Natural killer cell (primary cell): ENCODE data around the gene ZNF367. TPM values are rescaled to one million over a fixed set of nuclear protein-coding genes. Genes with fewer than 3 reads are reported as not detected.

Source experiments
- ATAC-seq, 3 donors: fragments of 150-1000 bp in 2 of 3; fragments of 200-7000 bp in 1 of 3; cut with Tn5 transposase; 1 replicate in 1 of 3; 2 replicates in 2 of 3; pipeline ENCODE4 v1.10.0; 2021; ENCODE audit warnings: mild to moderate bottlenecking in 2 of 3, moderate library complexity in 2 of 3
- DNase-seq, 2 donors: peaks; one replicate each; pipeline versions ENCODE4 v3.0.0 to v3.0.0-alpha.2; 2013 to 2021; ENCODE audit warnings: mixed read lengths in 1 of 2
- H3K27ac ChIP-seq: one replicate; pipeline ENCODE4 v1.5.1; 2013; ENCODE audit warnings: mild to moderate bottlenecking, low read length
- H3K27me3 ChIP-seq: one replicate; pipeline ENCODE4 v1.6.1; 2013; ENCODE audit warnings: low read length; ENCODE audit not compliant: control insufficient read depth, insufficient read depth
- H3K36me3 ChIP-seq: one replicate; pipeline ENCODE4 v1.6.1; 2013; ENCODE audit warnings: low read length; ENCODE audit not compliant: control insufficient read depth, insufficient read depth
- H3K4me1 ChIP-seq: one replicate; pipeline ENCODE4 v1.6.1; 2013; ENCODE audit warnings: low read length; ENCODE audit not compliant: control insufficient read depth, insufficient read depth
- H3K4me3 ChIP-seq: one replicate; pipeline ENCODE4 v1.5.1; 2013; ENCODE audit warnings: low read length
- H3K9me3 ChIP-seq: one replicate; pipeline ENCODE4 v1.6.1; 2013; ENCODE audit warnings: low read length; ENCODE audit not compliant: control insufficient read depth, insufficient read depth
- H3K27ac Mint-ChIP-seq, 2 donors: one replicate each; pipeline ENCODE4 v1.8.0; 2022; ENCODE audit warnings: mild to moderate bottlenecking in 2 of 2, mixed read lengths in 2 of 2, moderate library complexity in 1 of 2
- H3K27me3 Mint-ChIP-seq, 2 donors: one replicate each; pipeline ENCODE4 v1.8.0; 2022; ENCODE audit warnings: low read depth in 2 of 2, mixed read lengths in 2 of 2
- H3K36me3 Mint-ChIP-seq: one replicate; pipeline ENCODE4 v1.8.0; 2022; ENCODE audit warnings: mixed read lengths
- H3K4me1 Mint-ChIP-seq, 2 donors: one replicate each; pipeline ENCODE4 v1.8.0; 2022; ENCODE audit warnings: mixed read lengths in 2 of 2
- H3K4me3 Mint-ChIP-seq: one replicate; pipeline ENCODE4 v1.8.0; 2022; ENCODE audit warnings: mild to moderate bottlenecking, moderate library complexity, mixed read lengths
- H3K9me3 Mint-ChIP-seq, 2 donors: one replicate each; pipeline ENCODE4 v1.8.0; 2022; ENCODE audit warnings: mixed read lengths in 2 of 2
- CTCF ChIP-seq: fragments of 200-600 bp; IDR thresholded peaks from one replicate; pipeline ENCODE4 v1.8.0; 2022; ENCODE audit warnings: antibody characterized with exemption
- WGBS: methylation state at CpG from one replicate; pipeline ENCODE4 v1.1.7; 2013; ENCODE audit warnings: missing lambda C conversion rate; ENCODE audit not compliant: insufficient coverage; 5-methylcytosine and 5-hydroxymethylcytosine counted together
- intact Hi-C: fragments of 100-400 bp; cut with micrococcal nuclease; formaldehyde crosslinking; loops from one replicate; pipeline ENCODE4 v1.14.2; 2022
- total RNA-seq, 4 donors: library from RNA; stranded (reverse); fragments of 120-200 nt in 1 of 4; gene quantifications; one replicate each; pipeline versions ENCODE4 v1.2.3 to v1.2.4, GENCODE V29; 2013 to 2022

ZNF367 gene
- 1 to 10 TPM; 4.4 to 6.2 (median 4.5) TPM for total RNA-seq
- total RNA-seq (2013) = 6.2 TPM

- Histone ChIP-seq H3K4me3 (peak within 1 kb of the TSS; percentile 86), H3K36me3 (no peaks in the 10 kb centered on the region), H3K27ac (peak within 1 kb of the TSS; percentile 91), H3K27me3 (no peaks in the 10 kb centered on the region), H3K4me1 (peaks cover 35% of the 10 kb centered on the region), H3K9me3 (no peaks in the 10 kb centered on the region)
- intact Hi-C loops = loop anchor here (1.0 to 10.0 kb wide), 4 partner anchors 31 to 914 kb away; partner anchors contain the start of gene SLC35D2
- H3K4me3 Mint-ChIP-seq = peak within 1 kb of the TSS; percentile 90
- no peaks in the 10 kb centered on the region for H3K27me3 Mint-ChIP-seq
- H3K9me3 Mint-ChIP-seq = no peaks in the 10 kb centered on the region
- WGBS = under 1% methylated on average over 100 of the region's 100 CpGs
- DNase-seq = peak; percentile 88 to 91
- H3K36me3 Mint-ChIP-seq = no peaks in the 10 kb centered on the region
- peak; percentile 72 to 88 (median 80) for ATAC-seq
- H3K27ac Mint-ChIP-seq = peak within 1 kb of the TSS; percentile 92 to 97
- TF ChIP-seq CTCF = no peak
- peaks cover 27 to 32% of the 10 kb centered on the region in 2 donors for H3K4me1 Mint-ChIP-seq
Observed at GRCh38 chr9:96418083-96418919, at the start of gene ZNF367. TSS of gene ZNF367 (minus strand) at chr9:96418370. CDS start at chr9:96418032, 338 bp downstream.

GRCh38 chr9:96467784-96468183 lies 49.6 kb upstream of the ZNF367 start:
- intact Hi-C loops = no loop called here
- H3K9me3 ChIP-seq = no peaks in the 10 kb centered on the region
- H3K4me3 ChIP-seq = no peak overlapping the region
- DNase-seq (no peak), ATAC-seq (no peak)
- no peak overlapping the region for H3K27ac ChIP-seq
- no peaks in the 10 kb centered on the region for H3K4me1 ChIP-seq
- peaks cover 8% of the 10 kb centered on the region for H3K36me3 ChIP-seq
- Mint-ChIP-seq H3K4me1 (no peaks in the 10 kb centered on the region), H3K4me3 (no peak overlapping the region), H3K27me3 (no peaks in the 10 kb centered on the region), H3K36me3 (no peaks in the 10 kb centered on the region), H3K9me3 (no peaks in the 10 kb centered on the region), H3K27ac (no peak overlapping the region)
- TF ChIP-seq CTCF = no peak
- WGBS = 96% methylated on average over 5 of the region's 5 CpGs
- H3K27me3 ChIP-seq = no peaks in the 10 kb centered on the region

- Mint-ChIP-seq H3K9me3 (no peaks in the 10 kb centered on the region), H3K36me3 (no peaks in the 10 kb centered on the region), H3K4me1 (no peaks in the 10 kb centered on the region), H3K27me3 (no peaks in the 10 kb centered on the region), H3K27ac (no peak overlapping the region), H3K4me3 (no peak overlapping the region)
- TF ChIP-seq CTCF = no peak
- H3K36me3 ChIP-seq = peaks cover 2% of the 10 kb centered on the region
- no peak overlapping the region for H3K27ac ChIP-seq
- no peak overlapping the region for H3K4me3 ChIP-seq
- WGBS = 96% methylated on average over 5 of the region's 6 CpGs
- ATAC-seq = no peak
- no peaks in the 10 kb centered on the region for H3K9me3 ChIP-seq
- no peak for DNase-seq
- H3K4me1 ChIP-seq = no peaks in the 10 kb centered on the region
- no peaks in the 10 kb centered on the region for H3K27me3 ChIP-seq
- intact Hi-C loops = no loop called here
Observed at GRCh38 chr9:96464426-96464825, 46.3 kb upstream of the ZNF367 start.
